Astrocyte of the spinal cord (primary cell): ENCODE measurements around the gene DNAJC3.
"Not testable (repeated sequence)": the region's sequence is repeated elsewhere in the genome, so short reads cannot be mapped to it uniquely, and the experiment has no call there.

Experiments used
- DNase-seq: peaks from one replicate; pipeline ENCODE4 v3.0.0; 2011; ENCODE audit warnings: low read depth, low spot score
- H3K4me3 ChIP-seq: 2 replicates; pipeline ENCODE4 v1.5.1; 2011; ENCODE audit warnings: low read depth, mild to moderate bottlenecking, low read length, moderate library complexity
- in situ Hi-C: cut with HindIII; loops from 2 replicates; pipeline ENCODE4 v1.10.0; 2017; ENCODE audit warnings: low sequenced_read_pairs
- TF ChIP-seq, protein P1 (sequence below): IDR thresholded peaks from 2 replicates; pipeline ENCODE4 v1.5.1; 2012; ENCODE audit warnings: low read depth, mild to moderate bottlenecking, low read length, inconsistent platforms

DNAJC3 gene

DNA sequence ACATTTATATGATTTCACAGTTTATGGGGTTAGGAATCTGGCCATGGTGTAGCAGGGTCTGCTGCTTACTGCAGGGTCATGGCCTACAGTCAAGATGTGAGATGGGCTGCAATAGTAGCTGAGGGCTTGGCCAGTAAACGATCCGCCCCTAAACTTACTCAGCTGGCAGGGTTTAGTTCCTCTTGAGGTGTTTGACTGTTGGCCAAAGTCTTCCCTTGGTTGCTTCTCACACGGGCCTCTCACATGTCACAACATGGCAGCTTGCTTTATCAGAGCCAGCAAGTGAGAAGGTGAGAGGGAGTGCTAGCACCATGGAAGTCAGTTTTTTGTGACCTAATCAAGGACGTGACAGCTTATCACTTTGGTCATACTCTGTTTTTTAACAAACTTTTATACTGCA is 77.1 kb downstream of the DNAJC3 start:
- TF ChIP-seq, protein P1, sequence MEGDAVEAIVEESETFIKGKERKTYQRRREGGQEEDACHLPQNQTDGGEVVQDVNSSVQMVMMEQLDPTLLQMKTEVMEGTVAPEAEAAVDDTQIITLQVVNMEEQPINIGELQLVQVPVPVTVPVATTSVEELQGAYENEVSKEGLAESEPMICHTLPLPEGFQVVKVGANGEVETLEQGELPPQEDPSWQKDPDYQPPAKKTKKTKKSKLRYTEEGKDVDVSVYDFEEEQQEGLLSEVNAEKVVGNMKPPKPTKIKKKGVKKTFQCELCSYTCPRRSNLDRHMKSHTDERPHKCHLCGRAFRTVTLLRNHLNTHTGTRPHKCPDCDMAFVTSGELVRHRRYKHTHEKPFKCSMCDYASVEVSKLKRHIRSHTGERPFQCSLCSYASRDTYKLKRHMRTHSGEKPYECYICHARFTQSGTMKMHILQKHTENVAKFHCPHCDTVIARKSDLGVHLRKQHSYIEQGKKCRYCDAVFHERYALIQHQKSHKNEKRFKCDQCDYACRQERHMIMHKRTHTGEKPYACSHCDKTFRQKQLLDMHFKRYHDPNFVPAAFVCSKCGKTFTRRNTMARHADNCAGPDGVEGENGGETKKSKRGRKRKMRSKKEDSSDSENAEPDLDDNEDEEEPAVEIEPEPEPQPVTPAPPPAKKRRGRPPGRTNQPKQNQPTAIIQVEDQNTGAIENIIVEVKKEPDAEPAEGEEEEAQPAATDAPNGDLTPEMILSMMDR = no peak
- DNase-seq = no peak
- H3K4me3 ChIP-seq = no peak overlapping the region
- in situ Hi-C loops = no loop called here

DNA sequence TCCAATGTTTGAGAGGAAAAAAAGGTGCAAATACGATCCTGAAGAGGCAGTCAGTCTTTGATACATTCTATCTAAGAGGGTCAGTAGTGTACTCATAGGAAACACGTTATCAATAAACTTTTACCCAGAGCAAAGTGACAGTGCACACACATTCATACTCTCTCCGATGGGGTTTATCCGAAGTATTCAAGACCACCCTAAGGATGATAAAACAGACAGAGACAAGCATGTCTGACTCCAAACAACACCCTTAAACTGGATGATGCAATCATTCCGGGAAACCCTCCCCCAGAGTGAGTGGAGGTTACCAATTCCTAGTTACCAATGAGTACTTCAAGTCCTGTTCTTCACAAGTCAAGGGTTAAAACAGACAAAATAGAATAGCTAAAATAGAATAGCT is 79.1 kb downstream of the DNAJC3 start:
- in situ Hi-C loops = no loop called here
- no peak for DNase-seq
- H3K4me3 ChIP-seq = no peak overlapping the region
- TF ChIP-seq, protein P1 = no peak

DNA sequence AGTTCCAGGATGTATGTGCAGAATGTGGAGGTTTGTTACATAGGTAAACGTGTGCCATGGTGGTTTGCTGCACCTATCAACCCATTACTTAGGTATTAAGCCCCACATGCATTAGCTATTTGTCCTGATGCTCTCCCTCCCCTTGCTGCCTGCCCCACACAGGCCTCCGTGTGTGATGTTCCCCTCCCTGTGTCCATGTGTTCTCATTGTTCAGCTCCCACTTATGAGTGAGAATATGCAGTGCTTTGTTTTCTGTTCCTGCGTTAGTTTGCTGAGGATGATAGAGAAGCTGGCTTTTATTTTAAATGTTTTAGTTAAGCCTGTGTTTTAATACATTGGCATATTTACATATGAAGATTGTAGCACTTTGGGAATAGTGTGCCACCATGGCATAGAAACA is 85.7 kb downstream of the DNAJC3 start:
- H3K4me3 ChIP-seq, DNase-seq, in situ Hi-C loops: not testable (repeated sequence)

DNA sequence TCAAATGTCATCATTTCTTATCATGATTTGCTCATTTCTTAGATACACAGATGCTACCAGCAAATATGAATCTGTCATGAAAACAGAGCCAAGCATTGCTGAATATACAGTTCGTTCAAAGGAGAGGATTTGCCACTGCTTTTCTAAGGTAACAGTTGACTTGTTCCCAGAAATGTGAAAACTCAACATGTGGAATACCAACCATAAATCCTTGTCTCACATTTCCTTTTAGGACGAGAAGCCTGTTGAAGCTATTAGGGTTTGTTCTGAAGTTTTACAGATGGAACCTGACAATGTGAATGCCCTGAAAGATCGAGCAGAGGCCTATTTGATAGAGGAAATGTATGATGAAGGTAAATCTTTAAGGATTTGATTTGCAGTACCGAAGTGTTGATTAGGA is 86.7 kb downstream of the DNAJC3 start:
- H3K4me3 ChIP-seq = no peak overlapping the region
- TF ChIP-seq, protein P1 = no peak
- in situ Hi-C loops = no loop called here
- no peak for DNase-seq

DNA sequence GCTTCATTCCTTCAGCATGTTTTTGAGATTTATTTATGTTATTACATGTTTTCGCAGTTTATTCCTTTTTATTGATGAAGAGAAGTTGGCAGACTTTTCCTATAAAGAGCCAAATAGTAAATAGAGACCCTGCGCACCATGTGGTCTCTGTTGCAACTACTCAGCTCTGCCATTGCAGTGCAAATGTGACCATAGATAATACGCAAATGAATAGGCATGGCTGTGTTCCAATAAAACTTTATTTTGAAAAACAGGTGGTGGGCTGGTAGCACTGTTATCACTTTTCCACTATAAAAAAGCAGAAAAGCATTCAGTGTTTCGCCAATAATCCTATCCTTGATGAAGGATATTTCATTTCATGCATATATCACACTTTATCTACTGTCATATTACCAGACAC is 95.0 kb downstream of the DNAJC3 start:
- TF ChIP-seq, protein P1 = no peak
- H3K4me3 ChIP-seq = no peak overlapping the region
- no peak for DNase-seq
- in situ Hi-C loops = no loop called here

DNA sequence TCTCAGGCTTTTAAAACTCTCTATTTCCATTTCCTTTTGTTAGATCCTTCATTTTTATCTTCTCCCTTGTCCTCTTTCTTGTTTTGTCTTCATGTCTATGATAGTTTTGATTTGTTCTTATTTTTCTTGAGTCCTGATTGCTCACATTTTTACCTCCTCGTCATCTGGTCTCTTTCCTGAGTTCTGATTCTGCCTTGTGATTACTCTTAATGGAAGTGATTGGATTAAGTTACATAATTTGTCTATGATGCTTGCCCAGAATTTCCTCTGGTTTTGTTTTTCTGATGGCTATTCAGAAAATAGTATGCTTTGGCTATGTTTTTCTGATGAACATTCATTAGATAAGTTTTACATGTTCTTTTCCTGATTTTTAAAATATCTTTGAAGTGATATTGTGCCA is 102.6 kb downstream of the DNAJC3 start:
- TF ChIP-seq, protein P1 = no peak
- in situ Hi-C loops = no loop called here

DNA sequence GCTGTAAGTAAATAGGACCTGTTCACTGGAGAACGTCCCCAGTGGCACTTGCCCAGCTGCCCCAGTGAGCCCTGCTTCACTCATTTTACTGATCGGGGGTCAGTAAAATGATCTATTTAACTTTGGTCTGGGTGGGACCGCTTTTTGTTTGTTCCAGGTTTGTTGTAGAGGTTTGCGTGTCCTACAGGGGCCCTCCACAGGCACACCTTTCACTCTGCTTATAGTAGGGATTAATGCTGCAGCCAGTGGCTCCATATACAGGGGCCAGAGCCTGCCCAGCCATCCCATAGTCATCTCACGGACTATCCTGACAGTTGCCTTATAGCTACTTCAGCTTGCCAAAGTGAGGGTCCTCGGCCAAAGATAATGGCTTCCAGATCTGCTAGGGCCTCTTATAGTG is 104.1 kb downstream of the DNAJC3 start:
- H3K4me3 ChIP-seq = no peak overlapping the region
- TF ChIP-seq, protein P1 = no peak
- no peak for DNase-seq
- in situ Hi-C loops = no loop called here

More for the DNA sequence above, 102.6 kb downstream of the DNAJC3 start:
- DNase-seq = no peak
- no peak overlapping the region for H3K4me3 ChIP-seq

DNA sequence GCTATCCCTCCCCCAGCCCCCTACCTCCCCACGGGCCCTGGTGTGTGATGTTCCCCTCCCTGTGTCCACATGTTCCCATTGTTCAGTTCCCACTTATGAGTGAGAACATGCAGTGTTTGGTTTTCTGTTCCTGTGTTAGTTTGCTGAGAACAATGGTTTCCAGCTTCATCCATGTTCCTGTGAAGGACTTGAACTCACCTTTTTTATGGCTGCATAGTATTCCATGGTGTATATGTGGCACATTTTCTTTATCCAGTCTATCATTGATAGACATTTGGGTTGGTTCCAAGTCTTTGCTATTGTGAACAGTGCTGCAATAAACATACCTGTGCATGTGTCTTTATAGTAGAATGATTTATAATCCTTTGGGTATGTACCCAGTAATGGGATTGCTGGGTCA is 105.0 kb downstream of the DNAJC3 start:
- H3K4me3 ChIP-seq, DNase-seq, in situ Hi-C loops: not testable (repeated sequence)
